Stimulated activated naive CD8-positive, alpha-beta T cell treated with anti-CD3 and anti-CD28 coated beads, Interleukin-15, Interleukin-2, amounts not matched to agents 100 U/mL and 50 U/mL, for 24 hours (primary cell): ENCODE results near the gene ENAH.
"Not testable (repeated sequence)": the region's sequence is repeated elsewhere in the genome, so short reads cannot be mapped to it uniquely, and the experiment has no call there.

Experiments
- ATAC-seq: fragments of 150-1000 bp; cut with Tn5 transposase; one replicate; pipeline ENCODE4 v1.10.0; 2021
- DNase-seq: peaks from one replicate; pipeline ENCODE4 v3.0.0; 2021

ENAH gene

GRCh38 chr1:225652729-225653462 is at the start of gene ENAH:
ENAH (minus strand) TSS chr1:225653123; CDS start chr1:225652690, 433 bp downstream.
- DNase-seq (peak; percentile 56), ATAC-seq (peak; percentile 61)

- ATAC-seq (no peak), DNase-seq (no peak)
Measured at GRCh38 chr1:225700889-225701465, 48.1 kb upstream of the ENAH start.

- DNase-seq (no peak), ATAC-seq (no peak)
Measured at GRCh38 chr1:225700164-225700821, 47.4 kb upstream of the ENAH start.

- ATAC-seq (no peak), DNase-seq (no peak)
Measured at GRCh38 chr1:225699336-225699735, 46.4 kb upstream of the ENAH start.

GRCh38 chr1:225698194-225698593 is 45.3 kb upstream of the ENAH start:
- ATAC-seq, DNase-seq: not testable (repeated sequence)

- no peak for ATAC-seq
- no peak for DNase-seq
Measured at GRCh38 chr1:225697428-225697827, 44.5 kb upstream of the ENAH start.

- ATAC-seq = no peak
- DNase-seq = no peak
Measured at GRCh38 chr1:225695578-225696337, 42.8 kb upstream of the ENAH start.

GRCh38 chr1:225694151-225694603 is 41.3 kb upstream of the ENAH start:
- ATAC-seq (no peak), DNase-seq (no peak)

GRCh38 chr1:225693697-225694096 is 40.8 kb upstream of the ENAH start:
- not testable (repeated sequence) for DNase-seq, ATAC-seq

- ATAC-seq (no peak), DNase-seq (no peak)
Measured at GRCh38 chr1:225693085-225693696, 40.3 kb upstream of the ENAH start.

GRCh38 chr1:225692517-225692879 is 39.6 kb upstream of the ENAH start:
- DNase-seq = no peak
- no peak for ATAC-seq

GRCh38 chr1:225691861-225692516 is 39.1 kb upstream of the ENAH start:
- DNase-seq (no peak), ATAC-seq (no peak)

GRCh38 chr1:225691377-225691776 is 38.5 kb upstream of the ENAH start:
- ATAC-seq (no peak), DNase-seq (no peak)

- DNase-seq (no peak), ATAC-seq (no peak)
Measured at GRCh38 chr1:225689882-225690459, 37.0 kb upstream of the ENAH start.

- ATAC-seq (no peak), DNase-seq (no peak)
Measured at GRCh38 chr1:225688345-225688744, 35.4 kb upstream of the ENAH start.

- DNase-seq (no peak), ATAC-seq (no peak)
Measured at GRCh38 chr1:225685476-225686176, 32.7 kb upstream of the ENAH start.

GRCh38 chr1:225684741-225685140 is 31.8 kb upstream of the ENAH start:
- no peak for ATAC-seq
- no peak for DNase-seq

GRCh38 chr1:225681231-225681630 is 28.3 kb upstream of the ENAH start:
- no peak for DNase-seq

GRCh38 chr1:225678545-225678944 is 25.6 kb upstream of the ENAH start:
- DNase-seq = no peak
- ATAC-seq = no peak

More at GRCh38 chr1:225681231-225681630, 28.3 kb upstream of the ENAH start:
- no peak for ATAC-seq

GRCh38 chr1:225677350-225678124 is 24.6 kb upstream of the ENAH start:
- DNase-seq (no peak), ATAC-seq (no peak)
